Hematopoietic multipotent progenitor cell treated with erythropoietin and hydrocortisone succinate and interleukin-3 and kit ligand, for 15 days (in vitro differentiated cells): ENCODE data around the gene FANCM.

Source experiments
- DNase-seq: peaks from one replicate; pipeline ENCODE4 v3.0.0-alpha.2; 2015; ENCODE audit warnings: low spot score

FANCM gene

DNA sequence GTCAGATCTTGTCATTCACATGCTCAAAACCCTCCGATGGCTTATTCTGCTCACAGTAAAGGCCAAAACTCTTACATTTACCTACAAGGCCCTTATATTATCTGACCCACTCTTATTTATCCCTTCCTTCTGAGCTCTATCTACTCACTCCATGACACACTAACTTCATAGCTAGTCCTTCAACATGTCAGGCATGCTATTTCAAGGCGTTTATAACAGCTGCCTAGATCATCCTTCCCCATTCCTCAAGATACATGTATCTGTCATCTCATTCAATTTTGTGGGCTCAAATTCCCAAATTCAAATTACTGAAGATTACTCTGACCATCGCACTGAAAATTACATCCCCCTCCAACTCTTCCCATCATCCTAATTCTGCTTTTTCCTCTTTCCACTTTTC, 110.4 kb downstream of the FANCM start:
- no peak for DNase-seq

GRCh38 chr14:45246691-45247090, 111.0 kb downstream of the FANCM start:
- DNase-seq, result no peak

DNA sequence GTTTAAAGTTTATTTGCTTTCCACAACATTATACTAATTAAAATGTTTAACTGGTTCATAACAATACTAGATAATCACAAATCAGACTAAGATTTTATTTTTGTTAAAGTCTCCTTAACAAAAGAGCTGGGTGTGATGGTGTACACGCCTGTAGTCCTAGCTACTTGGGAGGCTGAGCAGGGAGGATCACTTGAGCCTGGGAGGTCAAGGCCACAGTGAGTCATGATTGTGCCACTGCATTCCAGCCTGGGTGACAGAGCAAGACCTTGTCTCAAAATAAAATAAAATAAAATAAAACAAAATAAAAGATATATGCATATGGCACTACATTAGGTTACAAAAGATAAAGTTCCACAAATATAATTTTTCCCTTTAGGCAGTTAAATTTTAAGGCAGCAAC, 111.7 kb downstream of the FANCM start:
- DNase-seq, result no peak

DNA sequence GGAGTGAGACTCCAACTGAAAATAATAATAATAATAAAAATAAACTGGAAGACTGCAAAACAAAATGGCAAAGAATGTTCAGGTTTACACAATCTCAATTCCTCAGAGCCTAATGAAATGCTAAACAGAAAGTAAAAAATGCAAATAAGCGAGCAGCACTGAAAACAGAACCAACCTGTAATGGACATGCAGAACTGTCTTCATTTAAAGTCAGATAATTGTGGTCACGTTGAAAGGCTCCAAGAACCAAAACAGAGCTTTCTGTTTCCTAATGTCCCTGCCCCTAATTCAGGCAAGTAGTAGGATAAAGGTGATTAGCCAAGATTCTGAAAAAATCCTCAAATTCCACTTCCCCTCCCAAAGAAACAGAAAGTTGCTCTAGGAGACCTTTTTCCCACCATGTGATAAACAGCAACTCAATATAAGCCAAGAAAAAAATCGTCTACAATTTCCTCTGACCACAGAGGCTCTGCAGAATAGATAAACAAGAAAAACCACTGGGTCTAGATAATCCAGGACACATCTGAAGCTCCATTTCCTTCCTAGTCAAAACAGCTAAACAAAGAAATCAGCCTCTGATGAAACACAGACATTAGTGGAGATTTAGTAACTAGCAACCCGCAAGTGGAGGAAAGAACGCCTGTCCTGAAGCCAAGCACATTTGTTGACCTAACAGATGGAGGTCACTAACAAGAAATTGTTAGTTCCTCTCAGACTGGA, 114.3 kb downstream of the FANCM start:
- DNase-seq, result no peak
